ENCODE results near the gene SYNJ2. TPM values are rescaled to one million over a fixed set of nuclear protein-coding genes. Genes with fewer than 3 reads are reported as not detected.
A peak's percentile ranks its signal among the peaks of the same experiment; 100 is the strongest.

Gene SYNJ2
- total RNA-seq, 4 donors from 2014 or later = 6.6 to 15.6 (median 9.8) TPM

GRCh38 chr6:158005626-158006180, 24.0 kb downstream of the SYNJ2 start:
- H3K9me3 ChIP-seq = no peaks in the 10 kb centered on the region
- H3K36me3 ChIP-seq = no peaks in the 10 kb centered on the region
- intact Hi-C loops (cut with DNase I) = loop anchor here (10.0 kb wide), 1 partner anchor 59 kb away; no protein-coding TSS in a partner anchor
- DNase-seq = no peak
- 85 to 91% methylated on average over 10 to 11 of the region's 11 CpGs for WGBS, 2 donors
- no peaks in the 10 kb centered on the region for H3K27me3 ChIP-seq
- H3K4me3 ChIP-seq = no peak overlapping the region
- peaks cover 30 to 68% (median 32%) of the 10 kb centered on the region in 3 donors for H3K4me1 ChIP-seq
- H3K27ac ChIP-seq = peak overlapping the region in 1 of 4 donors; percentile 17
- TF ChIP-seq CTCF (IDR thresholded peaks at IDR 0.05) (no peak), POLR2A (IDR thresholded peaks at IDR 0.05) (no peak)

- TF ChIP-seq POLR2A (IDR thresholded peaks at IDR 0.05) (no peak), CTCF (IDR thresholded peaks at IDR 0.05) (no peak)
- no peak overlapping the region for H3K4me3 ChIP-seq
- H3K27ac ChIP-seq = no peak overlapping the region
- intact Hi-C loops (cut with DNase I) = loop anchor here (10.0 kb wide), 1 partner anchor 58 kb away; no protein-coding TSS in a partner anchor
- no peak for DNase-seq
- 96 to 97% methylated on average over 7 of the region's 7 CpGs for WGBS, 2 donors
- no peaks in the 10 kb centered on the region for H3K36me3 ChIP-seq
- H3K4me1 ChIP-seq = peaks cover 30 to 63% (median 32%) of the 10 kb centered on the region in 3 donors
- no peaks in the 10 kb centered on the region for H3K27me3 ChIP-seq
- no peaks in the 10 kb centered on the region for H3K9me3 ChIP-seq
These were observed 24.7 kb downstream of the SYNJ2 start for GRCh38 chr6:158006331-158006730.

- WGBS, 2 donors = 69 to 70% methylated on average over 9 to 11 of the region's 11 CpGs
- Histone ChIP-seq H3K4me1 (peaks cover 30 to 61% (median 30%) of the 10 kb centered on the region in 3 donors), H3K9me3 (no peaks in the 10 kb centered on the region), H3K27me3 (no peaks in the 10 kb centered on the region), H3K4me3 (no peak overlapping the region), H3K36me3 (no peaks in the 10 kb centered on the region), H3K27ac (no peak overlapping the region)
- intact Hi-C loops (cut with DNase I) = loop anchor here (10.0 kb wide), 1 partner anchor 58 kb away; no protein-coding TSS in a partner anchor
- DNase-seq = no peak
- TF ChIP-seq POLR2A (IDR thresholded peaks at IDR 0.05) (no peak), CTCF (IDR thresholded peaks at IDR 0.05) (no peak)
These were observed 25.3 kb downstream of the SYNJ2 start for GRCh38 chr6:158006821-158007570.

DNA sequence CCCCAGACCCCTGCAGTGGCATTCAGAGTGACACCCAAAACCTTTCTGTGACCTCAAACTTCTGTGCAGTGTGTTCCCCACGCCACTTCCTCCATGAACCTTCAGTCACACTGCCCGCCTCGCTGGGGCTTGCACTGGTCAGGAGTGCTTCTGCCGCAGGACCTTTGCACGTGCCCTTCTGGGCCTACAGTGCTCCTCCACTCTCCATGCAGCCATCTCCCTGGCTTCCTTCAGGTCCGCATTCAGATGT, 27.1 kb downstream of the SYNJ2 start:
- Histone ChIP-seq H3K4me3 (no peak overlapping the region), H3K9me3 (no peaks in the 10 kb centered on the region), H3K27ac (peak overlapping the region in 3 of 4 donors; percentile 18 to 49 (median 43)), H3K36me3 (no peaks in the 10 kb centered on the region), H3K27me3 (no peaks in the 10 kb centered on the region), H3K4me1 (peaks cover 12 to 45% (median 13%) of the 10 kb centered on the region in 3 donors)
- no peak for DNase-seq
- intact Hi-C loops (cut with DNase I) = loop anchor here (10.0 kb wide), 1 partner anchor 56 kb away; no protein-coding TSS in a partner anchor
- 85 to 93% methylated on average over 5 to 6 of the region's 6 CpGs for WGBS, 2 donors
- TF ChIP-seq POLR2A (IDR thresholded peaks at IDR 0.05) (no peak), CTCF (IDR thresholded peaks at IDR 0.05) (no peak)
